Heart right ventricle (tissue), 16 donors: ENCODE results near the gene ATP2B2. TPM values are rescaled to one million over a fixed set of nuclear protein-coding genes. Genes with fewer than 3 reads are reported as not detected.

Experiments used
- ATAC-seq, 8 donors: fragments of 200-7000 bp; cut with Tn5 transposase; one replicate each; pipeline ENCODE4 v1.9.1; 2020; ENCODE audit warnings: mild to moderate bottlenecking in 8 of 8, moderate library complexity in 8 of 8, moderate number of reproducible peaks in 1 of 8
- DNase-seq, 2 donors: peaks; one replicate each; pipeline ENCODE4 v3.0.0-alpha.2; 2020
- H3K27ac ChIP-seq, 10 donors: fragments of 200-600 bp; sonication (generic) in 2 of 10; one replicate each; pipeline versions ENCODE4 v1.5.0 to v1.8.0; 2020 to 2022; ENCODE audit warnings: mild to moderate bottlenecking in 3 of 10
- H3K27me3 ChIP-seq, 7 donors: fragments of 200-600 bp; one replicate each; pipeline ENCODE4 v1.8.0; 2021 to 2022; ENCODE audit warnings: mild to moderate bottlenecking in 2 of 7
- H3K36me3 ChIP-seq, 9 donors: fragments of 200-600 bp; sonication (generic) in 1 of 9; one replicate each; pipeline versions ENCODE4 v1.5.0 to v1.8.0; 2020 to 2022; ENCODE audit warnings: mild to moderate bottlenecking in 2 of 9
- H3K4me1 ChIP-seq, 9 donors: fragments of 200-600 bp; sonication (generic) in 1 of 9; one replicate each; pipeline versions ENCODE4 v1.5.0 to v1.8.0; 2020 to 2022; ENCODE audit warnings: mild to moderate bottlenecking in 4 of 9
- H3K4me3 ChIP-seq, 10 donors: fragments of 200-600 bp; sonication (generic) in 2 of 10; one replicate each; pipeline versions ENCODE4 v1.5.0 to v1.8.0; 2020 to 2022; ENCODE audit warnings: mild to moderate bottlenecking in 7 of 10, moderate library complexity in 2 of 10
- H3K9me3 ChIP-seq, 11 donors: fragments of 200-600 bp in 10 of 11; sonication (generic) in 2 of 11; one replicate each; pipeline versions ENCODE4 v1.5.0 to v1.8.0; 2013 to 2022; ENCODE audit warnings: mild to moderate bottlenecking in 2 of 11, control low read depth in 1 of 11, moderate library complexity in 1 of 11
- CTCF ChIP-seq, 9 donors: fragments of 200-600 bp; sonication (generic) in 2 of 9; IDR thresholded peaks; one replicate each; pipeline versions ENCODE4 v1.5.0 to v1.8.0; 2021 to 2022; ENCODE audit warnings: antibody characterized with exemption in 9 of 9, mild to moderate bottlenecking in 5 of 9, moderate library complexity in 1 of 9
- WGBS, 2 donors: extraction: QIAGEN DNeasy Blood & Tissue Kit; methylation state at CpG; one replicate each; pipeline ENCODE4 v1.1.7; 2013; ENCODE audit warnings: inconsistent platforms in 1 of 2; 5-methylcytosine and 5-hydroxymethylcytosine counted together
- intact Hi-C, 10 donors: fragments of 100-400 bp; cut with DNase I; formaldehyde crosslinking; loops; one replicate each; pipeline versions ENCODE4 v1.11.1 to v1.14.2; 2022
- polyA plus RNA-seq, 2 donors: library from polyadenylated mRNA; stranded (reverse); fragments of 200-250 nt; gene quantifications; one replicate each; pipeline ENCODE4 v1.2.3, GENCODE V29; 2013
- total RNA-seq, 10 donors: library from RNA; stranded (reverse); fragmentation: NEBNext Ultra II Directional in 3 of 10; extraction: Animal tissue kit (Norgen Biotek cat#: 25700) in 3 of 10; gene quantifications; one replicate each; pipeline versions ENCODE4 v1.2.1 to v1.2.4, GENCODE V29; 2021 to 2023
- donor health status: Arrhythmogenic right ventricular cardiomyopathy.
- donor health status: ischemic (EF 13 %, LVEDD 7.1; RV severe dilation, severe dysfunction).
- donor health status: healthy with polysubstance abuse.
- donor health status: DM: no; HTN: yes; CAD: no.
- donor health status: DM: no; HTN: no; CAD: no.
- donor health status: ischemic (EF 25% LVEDD 6.9; RV normal size, moderate dysfunction).
- donor health status: ischemic (EF 25% LVEDD 5.7; RV mildly dilated, moderate dysfunction).
- donor health status: healthy.
- donor health status: DM: yes; HTN: yes; CAD: no.
- donor health status: Ischemic cardiomyopathy.
- donor health status: ischemic (EF 35%, LVEDD 5.7; RV mildly dilated, moderate dysfunction).
- donor health status: nonischemic (EF 11% LVEDD 7.7; RV severe dilation, severe dysfunction).
- donor health status: DM: yes; HTN: yes; CAD: no.
- donor health status: PGD.
- donor health status: ischemic (EF 29% LVEDD 5.4; RV normal size, mild dysfunction).
- donor health status: nonischemic (EF 23%, LVEDD 6.1; RV moderate dilation, normal function).

Gene ATP2B2
- total and polyA plus RNA-seq, 12 donors: under 0.01 to 0.30 (median 0.11) TPM; not detected in 4

DNA sequence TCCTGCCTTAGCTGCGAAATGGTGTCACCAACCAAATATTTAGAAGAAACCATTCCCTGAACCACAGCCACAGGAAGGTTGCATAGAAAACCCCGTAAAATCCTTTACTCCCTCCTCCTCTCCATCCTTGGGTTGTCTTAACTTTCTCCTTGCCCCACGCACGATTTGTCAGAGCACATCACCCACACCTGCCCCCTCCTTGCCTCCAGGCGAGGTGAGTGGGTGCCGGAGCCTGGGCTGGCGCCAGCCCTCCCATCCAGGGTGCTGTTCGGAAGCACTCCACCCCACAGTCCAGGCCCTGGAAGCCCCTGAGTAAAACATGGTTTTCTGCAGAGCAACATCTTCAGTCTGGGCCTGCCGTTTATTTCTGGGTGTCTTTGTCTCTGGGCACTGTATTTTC is 216.3 kb downstream of the ATP2B2 start:
- intact Hi-C loops: no loop called here
- H3K27ac ChIP-seq: no peak overlapping the region
- H3K4me3 ChIP-seq: no peak overlapping the region
- 88 to 95% methylated on average over 9 of the region's 9 CpGs for WGBS, 2 donors
- DNase-seq (no peak), ATAC-seq (no peak)
- no peaks in the 10 kb centered on the region for H3K27me3 ChIP-seq
- H3K9me3 ChIP-seq: no peaks in the 10 kb centered on the region
- H3K4me1 ChIP-seq: peaks cover 0 to 29% (median 5%) of the 10 kb centered on the region in 9 donors
- no peak for TF ChIP-seq CTCF (IDR thresholded peaks at IDR 0.05)
- H3K36me3 ChIP-seq: peaks cover 0 to 67% (median 0%) of the 10 kb centered on the region in 9 donors

GRCh38 chr3:10288575-10288960 is 216.8 kb downstream of the ATP2B2 start:
- ATAC-seq (no peak), DNase-seq (no peak)
- H3K9me3 ChIP-seq: no peaks in the 10 kb centered on the region
- peaks cover 0 to 24% (median 8%) of the 10 kb centered on the region in 9 donors for H3K4me1 ChIP-seq
- no peak for TF ChIP-seq CTCF (IDR thresholded peaks at IDR 0.05)
- no peaks in the 10 kb centered on the region for H3K27me3 ChIP-seq
- intact Hi-C loops: no loop called here
- H3K27ac ChIP-seq: no peak overlapping the region
- H3K36me3 ChIP-seq: peaks cover 0 to 71% (median 0%) of the 10 kb centered on the region in 9 donors
- H3K4me3 ChIP-seq: no peak overlapping the region
- WGBS, 2 donors: 86 to 95% methylated on average over 11 of the region's 11 CpGs

DNA sequence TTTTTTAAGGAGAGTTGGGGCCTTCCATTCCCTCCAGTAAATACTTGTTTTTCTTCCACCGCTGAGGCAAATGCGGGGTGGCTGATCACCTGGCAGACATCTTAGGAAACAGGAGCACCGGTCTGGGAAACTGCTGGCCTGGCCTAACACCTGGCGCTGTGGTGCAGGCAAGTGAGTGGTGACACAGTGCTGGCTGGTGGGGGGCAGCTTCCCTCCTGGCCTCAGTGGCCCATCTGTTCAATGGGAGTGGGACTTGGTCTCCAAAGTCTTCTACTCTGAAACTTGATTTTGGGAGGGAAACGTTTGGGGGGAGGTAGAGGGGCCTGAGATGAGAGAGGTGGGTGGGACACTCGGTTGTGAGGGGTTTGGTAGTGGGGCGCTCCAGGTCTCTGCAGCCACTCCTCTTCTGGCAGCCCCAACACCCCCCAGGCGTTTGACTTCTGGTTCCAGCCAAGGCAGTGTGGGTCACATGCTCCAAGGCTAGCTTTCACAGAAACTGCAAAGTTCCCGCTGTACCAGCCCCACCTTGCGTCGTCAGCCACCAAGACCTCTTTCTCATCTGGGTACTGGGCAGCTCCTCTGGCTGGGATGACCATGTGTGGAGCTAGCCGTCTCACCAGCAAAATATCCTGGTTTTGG is 217.3 kb downstream of the ATP2B2 start:
- Histone ChIP-seq H3K27me3 (no peaks in the 10 kb centered on the region), H3K4me1 (peaks cover 0 to 23% (median 8%) of the 10 kb centered on the region in 9 donors), H3K4me3 (no peak overlapping the region), H3K27ac (no peak overlapping the region), H3K36me3 (peaks cover 0 to 77% (median 0%) of the 10 kb centered on the region in 9 donors), H3K9me3 (no peaks in the 10 kb centered on the region)
- intact Hi-C loops: no loop called here
- 91 to 96% methylated on average over 12 of the region's 12 CpGs for WGBS, 2 donors
- no peak for TF ChIP-seq CTCF (IDR thresholded peaks at IDR 0.05)
- ATAC-seq: no peak
- DNase-seq: no peak

GRCh38 chr3:10286596-10287295 is 218.6 kb downstream of the ATP2B2 start:
- peak in 1 of 2 donors; percentile 59 for DNase-seq
- intact Hi-C loops: no loop called here
- TF ChIP-seq CTCF (IDR thresholded peaks at IDR 0.05): peak in 3 of 9 donors; percentile 20 to 62 (median 49)

More at GRCh38 chr3:10286596-10287295, 218.6 kb downstream of the ATP2B2 start:
- Histone ChIP-seq H3K4me3 (no peak overlapping the region), H3K27me3 (no peaks in the 10 kb centered on the region), H3K27ac (no peak overlapping the region), H3K9me3 (no peaks in the 10 kb centered on the region), H3K4me1 (peaks cover 0 to 25% (median 4%) of the 10 kb centered on the region in 9 donors), H3K36me3 (peaks cover 0 to 81% (median 0%) of the 10 kb centered on the region in 9 donors)
- 61 to 76% methylated on average over 2 of the region's 2 CpGs for WGBS, 2 donors
- ATAC-seq: peak in 2 of 8 donors; percentile 9 to 43
